Effector CD4-positive, alpha-beta T cell (primary cell): ENCODE measurements around the gene MVB12B.

ENCODE experiments used
- DNase-seq: peaks from one replicate; pipeline ENCODE4 v3.0.0-alpha.2; 2020

MVB12B gene

GRCh38 chr9:126410229-126410628, 83.6 kb downstream of the MVB12B start:
- DNase-seq: no peak

GRCh38 chr9:126411225-126411947, 84.8 kb downstream of the MVB12B start:
- no peak for DNase-seq

DNA sequence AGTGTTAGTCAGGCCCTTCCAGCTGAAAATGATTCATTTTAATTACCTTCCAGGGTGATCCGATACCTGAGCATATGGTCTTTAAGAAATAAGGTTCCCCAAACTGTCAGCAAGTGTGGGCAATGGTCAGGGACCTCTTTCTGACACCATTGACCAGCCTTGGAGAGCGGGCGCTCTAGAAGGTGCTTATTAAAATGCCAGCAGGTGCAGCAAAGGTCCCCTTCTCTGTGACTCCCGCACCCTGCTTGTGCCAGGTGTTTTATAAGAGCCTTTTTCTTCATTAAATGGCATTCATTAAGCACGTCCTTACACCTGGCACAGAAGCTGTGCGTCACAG, 85.3 kb downstream of the MVB12B start:
- no peak for DNase-seq

DNA sequence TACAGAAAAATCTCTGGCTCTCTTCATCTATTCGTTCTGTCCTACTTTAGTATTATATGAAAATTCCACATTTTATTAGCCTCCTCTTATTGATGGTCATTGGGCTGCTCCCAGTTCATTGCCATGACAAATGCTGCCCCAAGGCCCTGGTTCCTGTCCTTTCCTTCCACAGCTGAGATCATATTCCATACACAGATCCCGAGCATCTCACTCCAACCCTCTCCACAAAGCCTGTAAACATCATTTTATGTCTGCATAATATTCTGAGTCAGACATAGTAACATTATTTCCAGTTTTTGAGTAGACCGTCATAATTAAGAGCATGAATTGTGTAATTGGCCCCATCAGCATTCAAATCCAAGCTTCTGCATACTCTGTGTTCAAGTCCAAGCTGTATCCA, 86.3 kb downstream of the MVB12B start:
- no peak for DNase-seq

DNA sequence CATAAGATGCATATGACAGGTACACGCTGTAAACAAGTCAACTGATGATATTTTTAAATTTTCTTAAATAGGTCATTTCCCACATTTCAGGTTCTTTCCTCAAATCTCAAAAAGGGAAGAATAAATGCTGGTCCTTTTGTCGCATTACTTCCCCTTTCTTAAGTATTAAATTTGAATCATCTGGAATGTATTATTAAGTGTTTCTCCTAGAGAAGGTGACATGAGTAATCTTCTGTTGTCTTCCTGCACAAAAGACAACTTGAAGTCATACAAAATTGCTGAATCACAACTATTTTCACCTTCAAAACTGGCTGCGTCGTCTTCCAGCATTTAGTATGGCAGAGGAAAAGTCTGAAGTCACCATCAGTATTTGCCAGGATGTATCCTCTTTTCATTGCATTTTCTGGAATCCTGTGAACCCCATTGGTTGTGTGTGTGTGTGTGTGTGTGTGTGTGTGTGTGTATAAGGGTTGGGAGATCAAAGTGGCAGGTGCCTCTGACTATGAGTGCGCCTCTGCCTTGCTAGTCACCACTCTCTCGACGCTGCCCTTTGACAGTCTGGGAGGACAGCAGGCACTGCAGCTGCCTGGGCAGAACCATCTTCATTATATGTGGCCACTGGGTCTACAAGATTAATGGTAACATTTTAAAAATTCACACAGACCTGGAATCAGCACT, 86.9 kb downstream of the MVB12B start:
- DNase-seq: no peak

GRCh38 chr9:126415741-126416370, 89.2 kb downstream of the MVB12B start:
- DNase-seq: no peak

GRCh38 chr9:126417043-126417442, 90.4 kb downstream of the MVB12B start:
- no peak for DNase-seq

- no peak for DNase-seq
These were observed 91.1 kb downstream of the MVB12B start for GRCh38 chr9:126417684-126418083.

GRCh38 chr9:126418608-126419007, 92.0 kb downstream of the MVB12B start:
- DNase-seq: no peak

DNA sequence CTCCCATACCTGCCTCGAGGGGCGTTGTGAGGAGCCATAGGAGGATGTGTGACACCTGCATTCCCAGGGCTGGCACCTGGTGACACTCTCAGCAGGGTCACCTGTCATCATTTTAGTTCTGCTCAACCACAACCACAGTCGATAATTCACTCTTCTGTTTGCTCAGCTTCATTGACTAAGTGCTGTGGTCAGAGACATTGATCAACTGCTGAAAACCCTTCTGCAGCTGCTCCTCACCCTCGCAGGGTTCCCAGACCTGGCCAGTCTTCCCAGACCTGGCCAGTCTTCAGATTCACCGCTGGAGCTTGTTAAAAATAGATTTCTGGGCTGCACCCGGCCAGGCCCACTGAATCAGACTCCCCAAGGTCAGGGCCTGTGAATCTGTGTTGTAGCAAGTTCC, 92.8 kb downstream of the MVB12B start:
- no peak for DNase-seq

- DNase-seq: no peak
These were observed 93.5 kb downstream of the MVB12B start for GRCh38 chr9:126420135-126420534.

GRCh38 chr9:126420643-126421564, 94.3 kb downstream of the MVB12B start:
- DNase-seq: no peak

DNA sequence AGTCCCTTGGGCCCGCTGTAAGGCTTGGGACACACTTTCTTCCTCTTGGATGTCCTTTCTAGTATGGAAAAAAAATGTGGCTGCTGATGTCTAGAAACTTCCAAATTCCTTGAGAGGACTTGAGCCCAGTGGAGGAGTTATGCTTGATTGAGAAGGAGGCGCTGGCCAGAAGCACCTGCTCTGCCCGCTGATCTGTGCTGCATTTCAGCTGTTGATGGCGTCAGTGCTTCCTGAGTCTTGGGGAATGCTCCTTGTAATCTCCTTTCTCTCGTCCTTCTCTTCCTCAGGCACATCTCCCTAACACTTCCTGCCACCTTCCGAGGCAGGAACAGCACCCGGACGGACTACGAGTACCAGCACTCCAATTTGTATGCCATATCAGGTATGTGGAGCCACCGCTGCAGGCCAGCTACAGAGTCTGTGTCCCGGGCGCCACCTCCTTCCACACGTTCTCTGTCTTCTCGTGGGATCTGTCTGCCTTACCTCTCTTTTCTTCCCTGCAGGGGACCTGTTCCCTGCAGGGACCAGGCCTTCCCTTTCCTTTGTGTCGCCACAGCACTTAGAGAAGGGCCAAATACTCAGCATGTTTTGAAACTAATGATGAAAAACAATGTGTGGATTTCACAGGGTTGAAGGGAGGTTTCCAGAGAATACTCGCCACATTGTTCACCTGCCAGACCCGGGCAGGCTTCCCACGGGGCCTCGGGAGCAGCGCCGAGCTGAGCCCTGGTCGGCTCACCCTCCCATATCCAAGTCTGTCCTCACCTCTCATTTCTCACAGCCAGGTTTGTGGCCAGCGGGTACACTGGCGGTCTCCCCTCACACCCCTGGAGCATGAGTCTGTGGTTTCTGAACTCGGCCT, 95.2 kb downstream of the MVB12B start:
- no peak for DNase-seq

GRCh38 chr9:126423142-126423915, 96.7 kb downstream of the MVB12B start:
- no peak for DNase-seq

DNA sequence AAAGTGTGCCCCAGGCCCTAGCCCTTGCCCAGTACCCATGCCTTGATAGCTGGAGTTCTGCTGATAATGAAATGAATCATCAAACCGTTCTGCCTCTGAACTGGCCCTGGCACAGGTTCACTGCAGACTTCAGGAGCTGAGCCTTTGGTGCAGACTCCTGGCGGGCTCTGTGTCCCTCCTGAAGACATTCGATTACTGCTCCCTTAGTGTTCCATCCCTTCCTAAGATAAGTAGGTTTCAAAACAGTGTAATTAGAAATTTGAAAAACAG, 97.2 kb downstream of the MVB12B start:
- DNase-seq: no peak

DNA sequence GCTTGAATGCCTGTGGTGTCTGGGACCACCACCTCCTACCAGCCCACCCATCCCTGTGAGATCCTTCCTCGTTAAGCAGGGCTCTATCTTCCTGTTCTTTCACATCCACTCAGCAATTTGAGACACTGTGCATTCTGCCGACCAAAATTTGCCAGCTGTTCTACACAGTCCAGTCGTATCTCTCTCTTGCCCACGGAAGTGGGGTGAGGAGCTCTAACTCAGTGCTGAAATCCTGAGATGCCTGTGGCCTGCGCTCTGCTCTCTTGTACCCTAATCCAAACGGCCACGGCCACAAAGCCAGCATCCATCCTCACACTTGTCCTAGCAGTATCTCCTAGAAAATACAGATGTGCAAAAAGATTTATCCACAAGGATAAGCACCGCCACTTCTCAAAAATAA, 97.9 kb downstream of the MVB12B start:
- no peak for DNase-seq

DNA sequence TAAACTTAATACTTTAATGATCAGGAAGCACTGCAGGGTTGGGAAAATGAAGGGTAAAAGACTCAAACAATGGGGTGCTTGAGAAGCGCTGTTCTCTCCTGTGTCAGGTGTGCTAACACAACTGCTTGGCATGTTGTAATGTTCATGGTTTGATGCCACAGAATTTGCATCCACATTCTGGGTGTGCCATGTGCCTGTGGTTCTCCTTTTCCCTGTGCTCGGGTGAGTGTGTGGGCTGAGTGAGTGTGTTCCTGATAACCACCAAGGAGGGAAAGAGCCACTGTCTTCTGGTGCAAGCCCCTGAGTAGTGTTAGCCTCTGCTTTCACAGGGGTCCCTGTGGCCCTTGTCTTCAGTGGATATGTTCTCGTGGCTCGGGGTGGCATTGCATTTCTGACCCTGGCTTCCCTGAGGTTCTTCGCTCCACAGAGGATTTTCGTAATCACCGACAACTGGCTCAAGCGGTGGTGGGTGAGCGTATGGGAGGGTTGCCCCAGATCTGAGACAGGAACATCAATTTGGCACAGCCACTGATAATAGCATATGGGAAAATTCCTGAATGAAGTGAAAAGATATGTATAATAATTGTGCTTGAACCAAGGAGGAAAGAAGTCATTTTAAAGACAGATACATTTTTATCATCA, 102.0 kb downstream of the MVB12B start:
- DNase-seq: no peak

- DNase-seq: no peak
These were observed 102.6 kb downstream of the MVB12B start for GRCh38 chr9:126429190-126429589.

- DNase-seq: no peak
These were observed 103.5 kb downstream of the MVB12B start for GRCh38 chr9:126430124-126430523.

DNA sequence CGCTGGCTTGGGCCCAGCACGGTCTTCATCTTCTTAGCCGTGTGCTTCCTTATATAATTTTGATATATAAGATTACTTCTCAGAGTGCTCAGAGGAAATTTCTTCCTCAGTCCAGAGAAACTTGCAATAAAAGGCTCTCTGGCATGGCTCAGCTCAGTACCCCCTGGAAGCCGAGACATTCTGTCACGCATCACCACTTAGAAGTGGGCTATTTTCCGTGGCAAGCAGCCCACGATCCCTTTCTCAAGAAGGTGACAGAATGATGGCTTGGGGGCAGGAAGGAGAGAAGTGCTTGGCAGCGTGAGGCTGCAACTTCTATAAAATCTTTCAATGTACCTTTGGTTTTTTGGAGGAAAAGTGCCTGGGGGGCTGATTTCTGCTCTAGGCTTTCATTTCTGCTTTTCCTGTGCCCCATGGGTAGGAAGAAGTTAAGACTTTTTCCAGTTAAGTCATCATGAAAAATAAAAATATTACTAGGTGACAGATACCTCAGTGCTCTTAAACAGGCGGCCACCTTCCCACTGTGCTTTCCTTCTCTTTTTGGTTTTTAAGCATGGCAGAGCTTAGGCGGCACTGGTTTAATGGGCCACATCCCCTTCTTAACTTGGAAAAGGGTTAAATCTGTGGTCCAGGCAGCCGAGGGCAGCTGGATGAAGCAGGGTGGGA, 104.6 kb downstream of the MVB12B start:
- no peak for DNase-seq

- no peak for DNase-seq
These were observed 106.0 kb downstream of the MVB12B start for GRCh38 chr9:126432659-126433058.
